PC-3 (cell line): Measurements from ENCODE around the gene CBLL2. TPM values are rescaled to one million over a fixed set of nuclear protein-coding genes. Genes with fewer than 3 reads are reported as not detected.

Experiments
- ATAC-seq: fragments of 200-7000 bp; cut with Tn5 transposase; 2 replicates; pipeline ENCODE4 v1.9.1; 2020; ENCODE audit warnings: mild to moderate bottlenecking, moderate library complexity
- BruUV-seq: library from RNA; stranded (reverse); fragments of 400-500 nt; replicated peaks from 2 replicates; lab custom pipeline; 2021; lab: Mats Ljungman, UMichigan
- CTCF ChIA-PET: fragments of 300-600 bp; sonication (Branson Sonifier 250); formaldehyde crosslinking; loops from one replicate; lab custom pipeline; 2022; ENCODE audit warnings: antibody characterized with exemption; lab: Charles Lee
- POLR2A ChIA-PET: fragments of 300-600 bp; sonication (Branson Sonifier 250); formaldehyde crosslinking; loops from one replicate; lab custom pipeline; 2022; ENCODE audit warnings: antibody characterized with exemption; ENCODE audit not compliant: unreplicated experiment; lab: Charles Lee
- DNase-seq: peaks from one replicate; pipeline ENCODE4 v3.0.0-alpha.2; 2015
- H2AFZ ChIP-seq: fragments of 300-600 bp; sonication (generic); 2 replicates; pipeline ENCODE4 v1.6.0; 2016; ENCODE audit warnings: antibody characterized with exemption, low read length
- H3F3A ChIP-seq: fragments of 300-600 bp; sonication (generic); one replicate; pipeline ENCODE4 v1.6.0; 2017; ENCODE audit warnings: antibody characterized with exemption, low read length, control low read depth, mild to moderate bottlenecking; ENCODE audit not compliant: unreplicated experiment
- H3K27ac ChIP-seq: fragments of 300-600 bp; sonication (generic); 2 replicates; pipeline ENCODE4 v1.5.1; 2016; ENCODE audit warnings: mild to moderate bottlenecking, low read length
- H3K27me3 ChIP-seq: fragments of 300-600 bp; sonication (generic); 2 replicates; pipeline ENCODE4 v1.6.1; 2016; ENCODE audit warnings: low read length, mixed read lengths
- H3K36me3 ChIP-seq: fragments of 300-600 bp; sonication (generic); 2 replicates; pipeline ENCODE4 v1.6.1; 2016; ENCODE audit warnings: low read depth, mixed run types, low read length, mixed read lengths
- H3K4me1 ChIP-seq: fragments of 300-600 bp; sonication (generic); 2 replicates; pipeline ENCODE4 v1.5.1; 2016; ENCODE audit warnings: low read length; ENCODE audit not compliant: insufficient read depth
- H3K4me2 ChIP-seq: fragments of 300-600 bp; sonication (generic); 2 replicates; pipeline ENCODE4 v1.6.0; 2016; ENCODE audit warnings: low read length
- H3K4me3 ChIP-seq: fragments of 300-600 bp; sonication (generic); 2 replicates; pipeline ENCODE4 v1.5.1; 2016; ENCODE audit warnings: mild to moderate bottlenecking, low read length, mixed read lengths
- H3K79me2 ChIP-seq: fragments of 300-600 bp; sonication (generic); 2 replicates; pipeline ENCODE4 v1.6.1; 2017; ENCODE audit warnings: low read length, mixed read lengths
- H3K9ac ChIP-seq: fragments of 300-600 bp; sonication (generic); 2 replicates; pipeline ENCODE4 v1.6.0; 2016; ENCODE audit warnings: mild to moderate bottlenecking, low read length
- H3K9me2 ChIP-seq: fragments of 300-600 bp; sonication (generic); replicated peaks from 2 replicates; pipeline ENCODE4 v1.6.1; 2016; ENCODE audit warnings: mixed run types, low read length, mixed read lengths
- H3K9me3 ChIP-seq: fragments of 300-600 bp; sonication (generic); 2 replicates; pipeline ENCODE4 v1.6.1; 2016; ENCODE audit warnings: low read length, mixed read lengths
- H4K20me1 ChIP-seq: fragments of 300-600 bp; sonication (generic); 2 replicates; pipeline ENCODE4 v1.6.1; 2016; ENCODE audit warnings: low read length, mixed read lengths
- CTCF ChIP-seq: fragments of 300-600 bp; sonication (generic); conservative IDR thresholded peaks from 2 replicates; pipeline ENCODE4 v1.5.1; 2017; ENCODE audit warnings: antibody characterized with exemption, low read depth, mild to moderate bottlenecking, low read length
- EZH2 ChIP-seq: fragments of 300-600 bp; sonication (generic); IDR thresholded peaks from one replicate; pipeline ENCODE4 v1.6.1; 2017; ENCODE audit warnings: antibody characterized with exemption, mild to moderate bottlenecking, low read length; ENCODE audit not compliant: unreplicated experiment
- EZH2phosphoT487 ChIP-seq: fragments of 300-600 bp; sonication (generic); IDR thresholded peaks from 2 replicates; pipeline ENCODE4 v1.6.1; 2018; ENCODE audit warnings: mild to moderate bottlenecking, antibody characterized with exemption, low read length, borderline replicate concordance
- intact Hi-C: fragments of 100-400 bp; cut with micrococcal nuclease; formaldehyde crosslinking; loops from 2 replicates; pipeline ENCODE4 v1.9.0; 2023
- total RNA-seq: library from RNA; depleted of rRNA; stranded (reverse); fragments of >200 nt; gene quantifications from 2 replicates; pipeline ENCODE4 v1.2.3, GENCODE V29; 2014

Gene CBLL2
- total RNA-seq, 1 experiment from 2014 or later, result not detected

- ChIA-PET POLR2A (no interaction called here), CTCF (no interaction called here)
- ATAC-seq, result no peak
- Histone ChIP-seq H3K4me1 (no peaks in the 10 kb centered on the region), H3K79me2 (no peaks in the 10 kb centered on the region), H3K4me2 (no peak overlapping the region), H2AFZ (no peak overlapping the region), H3K9me3 (no peaks in the 10 kb centered on the region), H3F3A (no peaks in the 10 kb centered on the region), H3K27me3 (no peaks in the 10 kb centered on the region), H4K20me1 (no peaks in the 10 kb centered on the region), H3K36me3 (no peaks in the 10 kb centered on the region), H3K27ac (no peak overlapping the region), H3K9ac (no peak overlapping the region), H3K4me3 (no peak overlapping the region), H3K9me2 (no peaks in the 10 kb centered on the region)
- no peak for TF ChIP-seq CTCF
- TF ChIP-seq EZH2, result no peak
- no peak for TF ChIP-seq EZH2phosphoT487
- intact Hi-C loops, result no loop called here
- DNase-seq, result no peak
- no TSS peak for BruUV-seq
Measured at GRCh38 chrX:22246620-22247019, 26.1 kb upstream of the CBLL2 start.

GRCh38 chrX:22247169-22247568 lies 25.5 kb upstream of the CBLL2 start:
- intact Hi-C loops, result no loop called here
- Histone ChIP-seq H3K9me2 (no peaks in the 10 kb centered on the region), H3K9me3 (no peaks in the 10 kb centered on the region), H3F3A (no peaks in the 10 kb centered on the region), H3K4me1 (no peaks in the 10 kb centered on the region), H4K20me1 (no peaks in the 10 kb centered on the region), H3K4me3 (no peak overlapping the region), H3K4me2 (no peak overlapping the region), H3K36me3 (no peaks in the 10 kb centered on the region), H3K79me2 (no peaks in the 10 kb centered on the region), H2AFZ (no peak overlapping the region), H3K27me3 (no peaks in the 10 kb centered on the region), H3K9ac (no peak overlapping the region), H3K27ac (no peak overlapping the region)
- ChIA-PET POLR2A (no interaction called here), CTCF (no interaction called here)
- BruUV-seq, result no TSS peak
- no peak for DNase-seq
- ATAC-seq, result no peak
- TF ChIP-seq EZH2, result no peak
- TF ChIP-seq CTCF, result no peak
- TF ChIP-seq EZH2phosphoT487, result no peak

- CTCF ChIA-PET, result interaction anchor here (0.6 kb wide), 1 partner anchor 414 kb away, joined by 4 read pairs; no protein-coding TSS in a partner anchor
- H3K27ac ChIP-seq, result no peak overlapping the region
- no peaks in the 10 kb centered on the region for H3F3A ChIP-seq
- H3K9ac ChIP-seq, result no peak overlapping the region
- H3K27me3 ChIP-seq, result no peaks in the 10 kb centered on the region
- intact Hi-C loops, result no loop called here
- no peak for DNase-seq
- H3K4me1 ChIP-seq, result no peaks in the 10 kb centered on the region
- H4K20me1 ChIP-seq, result no peaks in the 10 kb centered on the region
- no peak for ATAC-seq
- no peak overlapping the region for H3K4me2 ChIP-seq
- no peak overlapping the region for H2AFZ ChIP-seq
- H3K79me2 ChIP-seq, result no peaks in the 10 kb centered on the region
- BruUV-seq, result no TSS peak
- H3K36me3 ChIP-seq, result no peaks in the 10 kb centered on the region
- TF ChIP-seq CTCF, result no peak
- no peak for TF ChIP-seq EZH2
- TF ChIP-seq EZH2phosphoT487, result no peak
- no peaks in the 10 kb centered on the region for H3K9me2 ChIP-seq
- no peak overlapping the region for H3K4me3 ChIP-seq
- no peaks in the 10 kb centered on the region for H3K9me3 ChIP-seq
- POLR2A ChIA-PET, result interaction anchor here (0.5 kb wide), 1 partner anchor 275 kb away, joined by 3 read pairs; no protein-coding TSS in a partner anchor
Measured at GRCh38 chrX:22248401-22248800, 24.3 kb upstream of the CBLL2 start.
